Smooth muscle cell (in vitro differentiated cells): ENCODE data around the gene NKAPD1. TPM values are rescaled to one million over a fixed set of nuclear protein-coding genes. Genes with fewer than 3 reads are reported as not detected.
"Not testable (repeated sequence)": the region's sequence is repeated elsewhere in the genome, so short reads cannot be mapped to it uniquely, and the experiment has no call there.

Experiments used
- DNase-seq: peaks from one replicate; lab custom pipeline; 2025; ENCODE audit not compliant: unreplicated experiment; lab: John Stamatoyannopoulos, UW
- H2AFZ ChIP-seq: fragments of 200-600 bp; sonication (generic); 2 replicates; pipeline ENCODE4 v1.6.0; 2016; ENCODE audit warnings: antibody characterized with exemption, low read depth, mild to moderate bottlenecking
- H3F3A ChIP-seq: fragments of 200-600 bp; sonication (generic); 2 replicates; pipeline ENCODE4 v1.6.0; 2017; ENCODE audit warnings: antibody characterized with exemption, low read depth
- H3K27ac ChIP-seq: fragments of 200-600 bp; sonication (generic); 2 replicates; pipeline ENCODE4 v1.5.1; 2016; ENCODE audit warnings: low read depth, mild to moderate bottlenecking
- H3K27me3 ChIP-seq: fragments of 200-600 bp; sonication (generic); 2 replicates; pipeline ENCODE4 v1.6.1; 2016; ENCODE audit warnings: low read depth, mild to moderate bottlenecking
- H3K36me3 ChIP-seq: fragments of 200-600 bp; sonication (generic); 2 replicates; pipeline ENCODE4 v1.5.1; 2016; ENCODE audit warnings: low read depth
- H3K4me1 ChIP-seq: fragments of 200-600 bp; sonication (generic); 2 replicates; pipeline ENCODE4 v1.5.1; 2016; ENCODE audit warnings: low read depth
- H3K4me2 ChIP-seq: fragments of 200-600 bp; sonication (generic); 2 replicates; pipeline ENCODE4 v1.6.0; 2016; ENCODE audit warnings: mild to moderate bottlenecking
- H3K4me3 ChIP-seq: fragments of 200-600 bp; sonication (generic); 2 replicates; pipeline ENCODE4 v1.5.1; 2016; ENCODE audit warnings: mild to moderate bottlenecking
- H3K79me2 ChIP-seq: fragments of 200-600 bp; sonication (generic); 2 replicates; pipeline ENCODE4 v1.6.0; 2016; ENCODE audit warnings: low read depth, mild to moderate bottlenecking
- H3K9ac ChIP-seq: fragments of 200-600 bp; sonication (generic); 2 replicates; pipeline ENCODE4 v1.6.0; 2016; ENCODE audit warnings: low read depth
- H3K9me3 ChIP-seq: fragments of 200-600 bp; sonication (generic); replicated peaks from 2 replicates; pipeline ENCODE4 v1.5.1; 2016; ENCODE audit warnings: low read depth
- H4K20me1 ChIP-seq: fragments of 200-600 bp; sonication (generic); 2 replicates; pipeline ENCODE4 v1.6.0; 2016; ENCODE audit warnings: low read depth
- WGBS: methylation state at CpG from one replicate; pipeline ENCODE4 v1.1.7; 2016; ENCODE audit warnings: low lambda C conversion rate; 5-methylcytosine and 5-hydroxymethylcytosine counted together
- polyA plus RNA-seq: library from polyadenylated mRNA; unstranded; fragments of >200 nt; fragmentation: Nextera tagmentation; extraction: Ambion mirVana; gene quantifications from 2 replicates; pipeline ENCODE4 v1.2.1, GENCODE V29; 2016
- total RNA-seq: library from RNA; depleted of rRNA; stranded (reverse); fragments of >200 nt; gene quantifications from 2 replicates; pipeline ENCODE4 v1.2.3, GENCODE V29; 2014
- TF ChIP-seq, protein P1 (sequence below): fragments of 200-600 bp; sonication (generic); IDR thresholded peaks from 2 replicates; pipeline ENCODE4 v1.5.1; 2017; ENCODE audit warnings: borderline replicate concordance, mild to moderate bottlenecking, antibody characterized with exemption; ENCODE audit not compliant: insufficient read depth, poor library complexity, severe bottlenecking

The NKAPD1 gene
- total and polyA plus RNA-seq, 2 experiments from 2014 or later: 16.2 to 19.9 TPM

DNA sequence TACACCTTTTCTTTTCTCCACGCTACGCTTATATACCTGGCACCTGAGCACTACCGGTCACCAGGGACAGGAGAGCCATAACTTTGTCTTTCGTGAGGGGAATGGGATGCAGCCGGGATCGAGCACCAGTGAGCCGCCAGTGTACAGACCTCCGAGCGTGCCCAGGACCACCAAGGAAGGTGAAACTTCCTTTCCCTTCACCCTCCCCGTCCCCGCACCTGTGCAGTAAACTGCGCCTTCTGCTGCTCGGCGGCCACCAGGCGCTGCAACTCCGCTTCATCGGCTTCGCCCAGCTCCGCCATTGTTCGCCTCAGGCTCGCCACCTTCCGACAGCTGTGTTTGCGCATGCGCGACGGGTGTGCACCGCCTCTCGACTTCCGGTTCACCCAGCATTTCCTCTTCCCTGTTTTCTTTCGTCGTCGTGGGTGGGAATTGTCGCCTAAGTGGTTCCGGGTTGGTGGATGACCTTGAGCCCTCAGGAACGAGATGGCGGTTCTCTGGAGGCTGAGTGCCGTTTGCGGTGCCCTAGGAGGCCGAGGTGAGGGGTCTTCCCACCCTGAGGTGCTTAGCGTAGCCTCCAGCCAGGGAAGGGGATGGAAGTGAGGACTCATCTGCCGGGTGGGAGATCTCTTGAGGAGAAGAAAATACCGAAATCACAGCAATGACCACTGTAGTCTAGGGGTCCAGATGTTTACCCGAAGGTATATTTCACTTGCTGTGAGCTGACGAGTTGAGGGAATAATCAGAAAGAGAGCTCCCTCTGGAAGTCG is 12.5 kb downstream of the NKAPD1 start, which contains the start of the genes SDHD and TIMM8B:
Gene SDHD (plus strand): TSS at position 452 of the 770 bp plus-strand sequence. CDS start 35 bp downstream, at position 487.
Gene TIMM8B (minus strand): TSS at position 335 of the 770 bp plus-strand sequence. CDS start 33 bp downstream, at position 302.
- H3K4me1 ChIP-seq: peaks cover 14% of the 10 kb centered on the region
- TF ChIP-seq, protein P1, sequence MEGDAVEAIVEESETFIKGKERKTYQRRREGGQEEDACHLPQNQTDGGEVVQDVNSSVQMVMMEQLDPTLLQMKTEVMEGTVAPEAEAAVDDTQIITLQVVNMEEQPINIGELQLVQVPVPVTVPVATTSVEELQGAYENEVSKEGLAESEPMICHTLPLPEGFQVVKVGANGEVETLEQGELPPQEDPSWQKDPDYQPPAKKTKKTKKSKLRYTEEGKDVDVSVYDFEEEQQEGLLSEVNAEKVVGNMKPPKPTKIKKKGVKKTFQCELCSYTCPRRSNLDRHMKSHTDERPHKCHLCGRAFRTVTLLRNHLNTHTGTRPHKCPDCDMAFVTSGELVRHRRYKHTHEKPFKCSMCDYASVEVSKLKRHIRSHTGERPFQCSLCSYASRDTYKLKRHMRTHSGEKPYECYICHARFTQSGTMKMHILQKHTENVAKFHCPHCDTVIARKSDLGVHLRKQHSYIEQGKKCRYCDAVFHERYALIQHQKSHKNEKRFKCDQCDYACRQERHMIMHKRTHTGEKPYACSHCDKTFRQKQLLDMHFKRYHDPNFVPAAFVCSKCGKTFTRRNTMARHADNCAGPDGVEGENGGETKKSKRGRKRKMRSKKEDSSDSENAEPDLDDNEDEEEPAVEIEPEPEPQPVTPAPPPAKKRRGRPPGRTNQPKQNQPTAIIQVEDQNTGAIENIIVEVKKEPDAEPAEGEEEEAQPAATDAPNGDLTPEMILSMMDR: peak; percentile 21
- H3K4me3 ChIP-seq: peak within 1 kb of the TSS; percentile 85
- peaks cover 43% of the 10 kb centered on the region for H3K79me2 ChIP-seq
- peak; percentile 77 for DNase-seq
- H3K36me3 ChIP-seq: peaks cover 18% of the 10 kb centered on the region
- no peaks in the 10 kb centered on the region for H3K9me3 ChIP-seq
- H3K27me3 ChIP-seq: no peaks in the 10 kb centered on the region
- H3K4me2 ChIP-seq: peak within 1 kb of the TSS; percentile 99
- peak within 1 kb of the TSS; percentile 31 for H3K27ac ChIP-seq
- WGBS: under 1% methylated on average over 45 of the region's 45 CpGs
- H4K20me1 ChIP-seq: peaks cover 4% of the 10 kb centered on the region
- H2AFZ ChIP-seq: peak within 1 kb of the TSS; percentile 85
- peaks cover 21% of the 10 kb centered on the region for H3F3A ChIP-seq
- H3K9ac ChIP-seq: peak within 1 kb of the TSS; percentile 93

DNA sequence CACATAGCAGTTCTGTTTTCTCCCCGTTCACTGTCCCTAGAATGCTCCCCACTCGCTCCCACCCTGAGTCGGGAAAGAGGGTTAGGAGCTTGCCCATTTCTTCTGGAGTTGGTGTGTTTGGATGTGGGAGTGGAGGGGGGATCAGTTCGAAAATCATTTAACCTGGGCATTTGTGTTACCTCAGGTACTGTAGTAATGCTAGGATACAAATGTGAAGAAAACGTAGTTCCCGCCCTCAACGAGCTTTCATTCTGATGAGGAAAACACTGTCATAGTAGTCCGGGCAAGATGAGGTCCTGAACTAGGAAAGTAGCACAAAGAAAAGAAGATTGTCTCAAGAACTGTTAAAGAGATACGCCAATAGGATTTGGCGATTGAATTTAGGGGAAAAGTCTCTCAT is 13.1 kb downstream of the NKAPD1 start:
- H3K79me2 ChIP-seq: peaks cover 43% of the 10 kb centered on the region
- H3K4me3 ChIP-seq: peak overlapping the region; percentile 85
- H3K4me2 ChIP-seq: peak overlapping the region; percentile 99
- peaks cover 4% of the 10 kb centered on the region for H4K20me1 ChIP-seq
- peaks cover 14% of the 10 kb centered on the region for H3K36me3 ChIP-seq
- H3K27me3 ChIP-seq: no peaks in the 10 kb centered on the region
- TF ChIP-seq, protein P1: no peak
- H3K4me1 ChIP-seq: peaks cover 14% of the 10 kb centered on the region
- H3F3A ChIP-seq: peaks cover 15% of the 10 kb centered on the region
- peak overlapping the region; percentile 31 for H3K27ac ChIP-seq
- 27% methylated on average over 10 of the region's 10 CpGs for WGBS
- peak overlapping the region; percentile 85 for H2AFZ ChIP-seq
- H3K9ac ChIP-seq: peak overlapping the region; percentile 93
- H3K9me3 ChIP-seq: no peaks in the 10 kb centered on the region
- no peak for DNase-seq

DNA sequence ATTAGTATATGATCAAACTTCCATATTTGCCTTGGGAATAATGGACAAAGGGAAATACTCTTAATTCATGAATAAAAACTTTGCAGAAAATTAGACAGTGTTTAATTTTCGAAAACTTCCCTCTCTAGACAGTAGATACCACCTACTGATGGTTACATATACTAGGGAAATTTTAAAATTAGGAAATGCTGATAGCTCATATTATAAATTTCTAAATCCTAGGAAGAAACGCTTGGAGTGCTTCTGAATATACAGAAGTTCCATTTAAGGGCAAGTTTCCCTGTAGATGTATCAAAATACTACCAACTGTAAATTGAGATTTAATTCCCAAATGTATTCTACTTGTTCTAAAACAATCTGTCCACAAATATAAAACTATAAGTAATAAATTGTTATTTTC is 21.2 kb downstream of the NKAPD1 start:
- 100% methylated on average over 2 of the region's 2 CpGs for WGBS
- H3K27me3 ChIP-seq, H3K4me1 ChIP-seq, H3K4me2 ChIP-seq, H3K79me2 ChIP-seq, H2AFZ ChIP-seq, H3K9me3 ChIP-seq, H3K36me3 ChIP-seq, H3K9ac ChIP-seq, H3K27ac ChIP-seq, H3F3A ChIP-seq, H4K20me1 ChIP-seq, DNase-seq, H3K4me3 ChIP-seq: not testable (repeated sequence)

DNA sequence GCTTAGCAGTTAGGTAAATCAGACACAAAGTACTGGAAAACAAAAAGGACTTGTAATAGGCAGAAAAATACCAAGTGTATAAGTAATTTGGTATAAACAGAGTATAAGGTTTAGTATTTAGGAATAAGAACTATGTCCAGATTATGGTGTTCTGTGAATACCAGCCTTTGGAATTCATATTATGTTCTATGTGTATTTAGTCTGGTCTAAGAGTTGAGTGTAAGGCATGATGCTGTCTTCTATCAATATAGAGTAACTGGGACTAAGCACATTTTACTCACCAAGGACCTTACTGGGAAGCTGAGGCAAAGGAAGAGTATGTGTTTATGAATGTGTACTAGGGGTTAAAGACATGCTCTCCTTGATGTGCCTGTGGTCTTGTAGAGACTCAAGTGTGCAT is 22.1 kb downstream of the NKAPD1 start:
- no peaks in the 10 kb centered on the region for H3K4me1 ChIP-seq
- H3K27me3 ChIP-seq: no peaks in the 10 kb centered on the region
- H3K79me2 ChIP-seq: no peaks in the 10 kb centered on the region
- TF ChIP-seq, protein P1: no peak
- H2AFZ ChIP-seq: no peak overlapping the region
- no peaks in the 10 kb centered on the region for H4K20me1 ChIP-seq
- H3K9ac ChIP-seq: no peak overlapping the region
- no peak overlapping the region for H3K27ac ChIP-seq
- peaks cover 2% of the 10 kb centered on the region for H3F3A ChIP-seq
- no peaks in the 10 kb centered on the region for H3K9me3 ChIP-seq
- H3K36me3 ChIP-seq: no peaks in the 10 kb centered on the region
- DNase-seq: no peak
- H3K4me3 ChIP-seq: no peak overlapping the region
- no peak overlapping the region for H3K4me2 ChIP-seq
